Upper lobe of left lung (tissue), 6 donors: ENCODE measurements around the gene STIP1. TPM values are rescaled to one million over a fixed set of nuclear protein-coding genes. Genes with fewer than 3 reads are reported as not detected.
A peak's percentile ranks its signal among the peaks of the same experiment; 100 is the strongest.

Experiments
- ATAC-seq, 2 donors: fragments of 200-7000 bp; cut with Tn5 transposase; one replicate each; pipeline ENCODE4 v1.9.1; 2022; ENCODE audit warnings: mild to moderate bottlenecking in 2 of 2, moderate library complexity in 2 of 2; ENCODE audit not compliant: low FRiP score in 2 of 2
- DNase-seq, 2 donors: peaks; one replicate each; pipeline ENCODE4 v3.0.0-alpha.2; 2019 to 2020
- H3K27ac ChIP-seq, 4 donors: fragments of 200-600 bp; sonication (generic); one replicate each; pipeline ENCODE4 v1.5.1; 2016 to 2019
- H3K27me3 ChIP-seq, 4 donors: fragments of 200-600 bp; sonication (generic); one replicate each; pipeline ENCODE4 v1.5.1; 2017 to 2019
- H3K36me3 ChIP-seq, 4 donors: fragments of 200-600 bp; sonication (generic); one replicate each; pipeline ENCODE4 v1.5.1; 2016 to 2019
- H3K4me1 ChIP-seq, 4 donors: fragments of 200-600 bp; sonication (generic); one replicate each; pipeline ENCODE4 v1.5.1; 2018 to 2019
- H3K4me3 ChIP-seq, 4 donors: fragments of 200-600 bp; sonication (generic); one replicate each; pipeline ENCODE4 v1.5.1; 2017 to 2019; ENCODE audit warnings: mild to moderate bottlenecking in 2 of 4, moderate library complexity in 1 of 4
- H3K9me3 ChIP-seq, 4 donors: fragments of 200-600 bp; sonication (generic); one replicate each; pipeline ENCODE4 v1.5.1; 2018 to 2019
- EP300 ChIP-seq, 4 donors: sonication (generic); formaldehyde crosslinking; IDR thresholded peaks; one replicate each; pipeline ENCODE4 v1.5.1; 2017; ENCODE audit warnings: antibody characterized with exemption in 4 of 4, control low read depth in 2 of 4
- POLR2A ChIP-seq, 4 donors: fragments of 450-650 bp; IDR thresholded peaks; one replicate each; pipeline ENCODE4 v1.5.1; 2016 to 2017; ENCODE audit warnings: antibody characterized with exemption in 4 of 4, mild to moderate bottlenecking in 2 of 4
- POLR2AphosphoS5 ChIP-seq, 2 donors: sonication (generic); formaldehyde crosslinking; IDR thresholded peaks; one replicate each; pipeline ENCODE4 v1.5.1; 2017; ENCODE audit warnings: antibody characterized with exemption in 2 of 2
- WGBS, 2 donors: methylation state at CpG; one replicate each; pipeline ENCODE4 v1.1.5; 2017 to 2018; 5-methylcytosine and 5-hydroxymethylcytosine counted together
- total RNA-seq, 6 donors: library from RNA; depleted of rRNA in 4 of 6; stranded (reverse); fragments of >200 nt in 4 of 6; gene quantifications; one replicate each; pipeline versions ENCODE4 v1.1.0 to v1.2.1, GENCODE V29; 2016 to 2021
- TF ChIP-seq, protein P1 (sequence below), 6 experiments: fragments of 450-650 bp in 4 of 6; fragments of 200-600 bp in 2 of 6; sonication (generic) in 2 of 6; IDR thresholded peaks; one replicate each; pipeline ENCODE4 v1.5.1; 2016 to 2019; ENCODE audit warnings: antibody characterized with exemption in 6 of 6
- donor health status: DM: no; HTN: no; CAD: no; lungs with moderate emphysema.
- donor health status: DM: no; HTN: yes; CAD: no; lungs with severe emphysema.

The STIP1 gene
- total RNA-seq, 6 donors from 2014 or later = 37.8 to 132 (median 82.6) TPM

DNA sequence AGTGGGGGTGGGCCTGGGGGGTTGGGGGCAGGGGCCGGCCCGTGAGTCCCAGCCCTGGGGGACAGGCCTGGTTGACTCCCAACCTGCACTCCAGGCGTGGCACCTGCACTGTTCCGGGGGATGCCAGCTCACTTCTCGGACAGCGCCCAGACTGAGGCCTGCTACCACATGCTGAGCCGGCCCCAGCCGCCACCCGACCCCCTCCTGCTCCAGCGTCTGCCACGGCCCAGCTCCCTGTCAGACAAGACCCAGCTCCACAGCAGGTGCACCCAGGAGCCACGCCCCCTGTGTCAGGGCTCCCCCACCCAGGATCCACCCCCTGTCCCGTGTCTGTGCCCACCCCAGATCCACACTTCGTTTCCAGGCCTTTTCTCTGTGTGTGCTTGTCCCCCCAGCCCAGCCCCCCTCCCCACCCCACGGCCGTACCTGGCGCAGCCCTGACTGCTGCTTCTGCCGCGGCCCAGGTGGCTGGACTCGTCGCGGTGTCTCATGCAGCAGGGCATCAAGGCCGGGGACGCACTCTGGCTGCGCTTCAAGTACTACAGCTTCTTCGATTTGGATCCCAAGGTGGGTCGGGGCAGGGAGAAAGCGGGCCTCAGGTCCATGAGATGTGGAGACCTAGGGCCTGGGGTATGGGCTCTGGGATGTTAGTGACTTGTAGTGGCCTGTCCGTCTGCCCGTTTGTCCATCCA is 25.4 kb downstream of the STIP1 start:
- Histone ChIP-seq H3K36me3 (peaks cover 0 to 33% (median 17%) of the 10 kb centered on the region in 4 donors), H3K27me3 (no peaks in the 10 kb centered on the region), H3K4me3 (no peak overlapping the region), H3K27ac (no peak overlapping the region), H3K9me3 (no peaks in the 10 kb centered on the region), H3K4me1 (peaks cover 8 to 25% (median 15%) of the 10 kb centered on the region in 4 donors)
- 91 to 92% methylated on average over 28 to 30 of the region's 30 CpGs for WGBS, 2 donors
- TF ChIP-seq POLR2AphosphoS5 (IDR thresholded peaks at IDR 0.05) (no peak), EP300 (IDR thresholded peaks at IDR 0.05) (no peak), POLR2A (IDR thresholded peaks at IDR 0.05) (no peak)
- TF ChIP-seq, protein P1, sequence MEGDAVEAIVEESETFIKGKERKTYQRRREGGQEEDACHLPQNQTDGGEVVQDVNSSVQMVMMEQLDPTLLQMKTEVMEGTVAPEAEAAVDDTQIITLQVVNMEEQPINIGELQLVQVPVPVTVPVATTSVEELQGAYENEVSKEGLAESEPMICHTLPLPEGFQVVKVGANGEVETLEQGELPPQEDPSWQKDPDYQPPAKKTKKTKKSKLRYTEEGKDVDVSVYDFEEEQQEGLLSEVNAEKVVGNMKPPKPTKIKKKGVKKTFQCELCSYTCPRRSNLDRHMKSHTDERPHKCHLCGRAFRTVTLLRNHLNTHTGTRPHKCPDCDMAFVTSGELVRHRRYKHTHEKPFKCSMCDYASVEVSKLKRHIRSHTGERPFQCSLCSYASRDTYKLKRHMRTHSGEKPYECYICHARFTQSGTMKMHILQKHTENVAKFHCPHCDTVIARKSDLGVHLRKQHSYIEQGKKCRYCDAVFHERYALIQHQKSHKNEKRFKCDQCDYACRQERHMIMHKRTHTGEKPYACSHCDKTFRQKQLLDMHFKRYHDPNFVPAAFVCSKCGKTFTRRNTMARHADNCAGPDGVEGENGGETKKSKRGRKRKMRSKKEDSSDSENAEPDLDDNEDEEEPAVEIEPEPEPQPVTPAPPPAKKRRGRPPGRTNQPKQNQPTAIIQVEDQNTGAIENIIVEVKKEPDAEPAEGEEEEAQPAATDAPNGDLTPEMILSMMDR (IDR thresholded peaks at IDR 0.05) = no peak
- no peak for ATAC-seq
- peak in 1 of 2 donors; percentile 73 for DNase-seq

DNA sequence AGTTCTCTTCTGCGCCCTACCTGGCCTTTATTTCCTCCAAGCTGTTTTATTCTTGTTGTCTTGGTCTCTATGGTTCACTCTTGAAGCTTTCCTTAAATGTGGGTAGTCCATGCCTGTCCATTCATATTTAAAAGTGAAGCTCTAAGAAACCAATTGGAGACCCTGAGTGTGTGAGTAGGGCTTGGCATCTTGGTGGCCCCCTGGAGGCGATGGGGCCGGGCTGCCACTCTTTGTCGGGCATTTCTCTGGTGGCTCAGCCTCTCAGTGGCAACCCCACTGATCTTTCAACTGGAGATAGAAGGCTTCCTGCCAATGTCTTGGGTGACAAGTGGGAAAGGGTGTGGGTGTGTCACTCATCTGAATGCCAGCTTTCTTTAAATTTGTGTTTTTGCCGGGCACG is 30.9 kb downstream of the STIP1 start:
- no peak overlapping the region for H3K27ac ChIP-seq
- no peaks in the 10 kb centered on the region for H3K4me1 ChIP-seq
- no peak overlapping the region for H3K4me3 ChIP-seq
- peaks cover 4 to 51% (median 27%) of the 10 kb centered on the region in 4 donors for H3K36me3 ChIP-seq
- ATAC-seq (no peak), DNase-seq (no peak)
- WGBS, 2 donors = 80 to 87% methylated on average over 6 of the region's 6 CpGs
- TF ChIP-seq POLR2AphosphoS5 (IDR thresholded peaks at IDR 0.05) (no peak), EP300 (IDR thresholded peaks at IDR 0.05) (no peak), POLR2A (IDR thresholded peaks at IDR 0.05) (no peak)
- TF ChIP-seq, protein P1 (IDR thresholded peaks at IDR 0.05) = no peak
- H3K27me3 ChIP-seq = no peaks in the 10 kb centered on the region
- H3K9me3 ChIP-seq = no peaks in the 10 kb centered on the region

DNA sequence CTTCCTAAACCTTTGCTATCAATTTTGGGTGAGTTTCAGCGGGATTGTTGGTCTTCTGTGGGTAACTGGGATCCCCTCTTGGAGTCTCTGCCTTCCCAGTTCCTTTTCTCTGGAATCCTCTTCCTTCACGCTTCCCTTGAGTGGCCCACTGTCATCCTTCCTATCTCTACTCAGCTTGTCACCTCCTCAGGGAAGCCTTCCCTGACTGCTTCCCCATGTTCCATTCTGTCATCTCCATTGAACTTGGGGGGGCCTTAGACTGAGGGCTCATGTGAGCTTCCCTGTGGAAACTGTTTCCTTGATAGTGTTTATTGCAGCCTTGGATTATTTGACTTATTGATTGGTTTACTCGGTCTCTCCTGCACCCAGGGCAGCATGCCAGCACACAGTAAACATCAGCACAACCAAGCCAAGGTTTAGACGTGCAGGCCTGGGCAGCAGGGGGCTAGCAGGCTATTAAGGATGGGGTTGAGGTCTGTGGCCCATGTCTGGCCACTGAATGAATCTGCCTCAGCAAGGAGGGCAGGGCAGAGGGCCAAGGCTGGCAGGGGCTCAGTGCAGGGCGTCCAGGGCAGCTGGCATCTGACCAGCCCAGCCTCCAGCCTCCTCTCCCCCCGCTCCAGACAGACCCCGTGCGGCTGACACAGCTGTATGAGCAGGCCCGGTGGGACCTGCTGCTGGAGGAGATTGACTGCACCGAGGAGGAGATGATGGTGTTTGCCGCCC is 32.8 kb downstream of the STIP1 start:
- DNase-seq (no peak), ATAC-seq (no peak)
- peaks cover 4 to 54% (median 33%) of the 10 kb centered on the region in 4 donors for H3K36me3 ChIP-seq
- H3K4me1 ChIP-seq = no peaks in the 10 kb centered on the region
- TF ChIP-seq POLR2AphosphoS5 (IDR thresholded peaks at IDR 0.05) (no peak), EP300 (IDR thresholded peaks at IDR 0.05) (no peak), POLR2A (IDR thresholded peaks at IDR 0.05) (no peak)
- TF ChIP-seq, protein P1 (IDR thresholded peaks at IDR 0.05) = no peak
- no peak overlapping the region for H3K4me3 ChIP-seq
- H3K9me3 ChIP-seq = no peaks in the 10 kb centered on the region
- WGBS, 2 donors = 75 to 83% methylated on average over 3 to 11 of the region's 11 CpGs
- H3K27me3 ChIP-seq = no peaks in the 10 kb centered on the region
- no peak overlapping the region for H3K27ac ChIP-seq

DNA sequence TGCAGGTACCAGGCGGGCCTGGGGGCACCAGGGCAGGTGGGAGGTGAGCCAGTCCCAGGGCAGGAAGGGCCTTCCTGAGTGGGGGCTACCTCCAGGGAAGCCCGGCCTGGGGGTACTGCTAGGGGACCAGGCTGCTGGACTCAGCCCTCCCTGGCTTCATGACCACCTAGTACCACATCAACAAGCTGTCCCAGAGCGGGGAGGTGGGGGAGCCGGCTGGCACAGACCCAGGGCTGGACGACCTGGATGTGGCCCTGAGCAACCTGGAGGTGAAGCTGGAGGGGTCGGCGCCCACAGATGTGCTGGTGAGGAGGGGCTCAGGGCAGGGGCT is 33.3 kb downstream of the STIP1 start:
- peak in 1 of 2 donors; percentile 71 for DNase-seq

More for the DNA sequence above, 33.3 kb downstream of the STIP1 start:
- Histone ChIP-seq H3K4me3 (no peak overlapping the region), H3K36me3 (peaks cover 4 to 59% (median 34%) of the 10 kb centered on the region in 4 donors), H3K4me1 (peaks cover 0 to under 1% (median 0%) of the 10 kb centered on the region in 4 donors), H3K9me3 (no peaks in the 10 kb centered on the region), H3K27ac (no peak overlapping the region), H3K27me3 (no peaks in the 10 kb centered on the region)
- TF ChIP-seq POLR2AphosphoS5 (IDR thresholded peaks at IDR 0.05) = no peak
- TF ChIP-seq EP300 (IDR thresholded peaks at IDR 0.05) = no peak
- TF ChIP-seq, protein P1 (IDR thresholded peaks at IDR 0.05) = no peak
- no peak for TF ChIP-seq POLR2A (IDR thresholded peaks at IDR 0.05)
- no peak for ATAC-seq
- WGBS, 2 donors = 94% methylated on average over 6 of the region's 7 CpGs; no CpG with 5 or more reads in 1 of the 2 donors
